SH-SY5Y (cell line): Measurements from ENCODE around the gene HECTD4.

Experiments used
- GATA2 ChIP-seq: IDR thresholded peaks from 2 replicates; pipeline ENCODE4 v1.6.1; 2011; ENCODE audit warnings: mild to moderate bottlenecking, low read depth, low read length
- GATA3 ChIP-seq: IDR thresholded peaks from 2 replicates; pipeline ENCODE4 v1.6.1; 2011; ENCODE audit warnings: low read depth, mild to moderate bottlenecking, low read length, moderate library complexity

HECTD4 gene

GRCh38 chr12:112381883-112382796 lies at the start of gene HECTD4:
Gene HECTD4 (minus strand): TSS chr12:112382431. CDS start chr12:112382128, 303 bp downstream.
- TF ChIP-seq GATA2 (no peak), GATA3 (no peak)

- TF ChIP-seq GATA2 (no peak), GATA3 (no peak)
Measured at GRCh38 chr12:112431965-112432364, 49.7 kb upstream of the HECTD4 start.

GRCh38 chr12:112430929-112431328 lies 48.7 kb upstream of the HECTD4 start:
- TF ChIP-seq GATA2 (no peak), GATA3 (no peak)

- TF ChIP-seq GATA2 (no peak), GATA3 (no peak)
Measured at GRCh38 chr12:112427760-112428159, 45.5 kb upstream of the HECTD4 start.

GRCh38 chr12:112425582-112426382 lies 43.6 kb upstream of the HECTD4 start:
- no peak for TF ChIP-seq GATA2
- no peak for TF ChIP-seq GATA3

GRCh38 chr12:112424126-112424525 lies 41.9 kb upstream of the HECTD4 start:
- TF ChIP-seq GATA2 (no peak), GATA3 (no peak)

GRCh38 chr12:112422531-112422930 lies 40.3 kb upstream of the HECTD4 start:
- TF ChIP-seq GATA2 (no peak), GATA3 (no peak)

GRCh38 chr12:112421363-112421762 lies 39.1 kb upstream of the HECTD4 start:
- TF ChIP-seq GATA2 = no peak
- no peak for TF ChIP-seq GATA3

GRCh38 chr12:112420740-112421139 lies 38.5 kb upstream of the HECTD4 start:
- TF ChIP-seq GATA3 (no peak), GATA2 (no peak)

GRCh38 chr12:112419297-112420133 lies 37.3 kb upstream of the HECTD4 start:
- TF ChIP-seq GATA3 (no peak), GATA2 (no peak)

- TF ChIP-seq GATA2 (no peak), GATA3 (no peak)
Measured at GRCh38 chr12:112418608-112419296, 36.5 kb upstream of the HECTD4 start, which contains the start of gene PTPN11. Gene PTPN11 (plus strand): TSS chr12:112418947. CDS start chr12:112419112, 165 bp downstream.

GRCh38 chr12:112418273-112418607 lies 36.0 kb upstream of the HECTD4 start:
- TF ChIP-seq GATA2 = no peak
- TF ChIP-seq GATA3 = no peak

- TF ChIP-seq GATA2 = no peak
- TF ChIP-seq GATA3 = no peak
Measured at GRCh38 chr12:112413855-112414625, 31.8 kb upstream of the HECTD4 start.

- TF ChIP-seq GATA2 (no peak), GATA3 (no peak)
Measured at GRCh38 chr12:112409906-112410244, 27.6 kb upstream of the HECTD4 start.
